Brain microvascular endothelial cell (primary cell): ENCODE results near the gene CHMP1B.

Experiments used
- DNase-seq: peaks from one replicate; pipeline ENCODE4 v3.0.0-alpha.2; 2020
- H3K27ac ChIP-seq: fragments of 250-450 bp; sonication (Bioruptor Pico); 2 replicates; pipeline ENCODE4 v1.5.1; 2020; ENCODE audit warnings: mild to moderate bottlenecking, moderate library complexity
- H3K27me3 ChIP-seq: fragments of 250-450 bp; sonication (Bioruptor Pico); replicated peaks from 2 replicates; pipeline ENCODE4 v1.5.1; 2020; ENCODE audit warnings: mild to moderate bottlenecking
- H3K36me3 ChIP-seq: fragments of 250-450 bp; sonication (Bioruptor Pico); replicated peaks from 2 replicates; pipeline ENCODE4 v1.5.1; 2020; ENCODE audit warnings: mild to moderate bottlenecking
- H3K4me3 ChIP-seq: 2 replicates; pipeline ENCODE4 v1.5.1; 2011; ENCODE audit warnings: low read depth, mild to moderate bottlenecking, control low read depth, low read length, moderate library complexity
- CTCF ChIP-seq: IDR thresholded peaks from 2 replicates; pipeline ENCODE4 v1.5.1; 2011; ENCODE audit warnings: low read depth, mild to moderate bottlenecking, moderate library complexity, low read length, control low read depth, inconsistent platforms; ENCODE audit errors: missing control alignments
- in situ Hi-C: cut with HindIII; loops from 2 replicates; pipeline ENCODE4 v1.10.0; 2017; ENCODE audit warnings: low sequenced_read_pairs, low pct_ligation_motif_present

The CHMP1B gene

DNA sequence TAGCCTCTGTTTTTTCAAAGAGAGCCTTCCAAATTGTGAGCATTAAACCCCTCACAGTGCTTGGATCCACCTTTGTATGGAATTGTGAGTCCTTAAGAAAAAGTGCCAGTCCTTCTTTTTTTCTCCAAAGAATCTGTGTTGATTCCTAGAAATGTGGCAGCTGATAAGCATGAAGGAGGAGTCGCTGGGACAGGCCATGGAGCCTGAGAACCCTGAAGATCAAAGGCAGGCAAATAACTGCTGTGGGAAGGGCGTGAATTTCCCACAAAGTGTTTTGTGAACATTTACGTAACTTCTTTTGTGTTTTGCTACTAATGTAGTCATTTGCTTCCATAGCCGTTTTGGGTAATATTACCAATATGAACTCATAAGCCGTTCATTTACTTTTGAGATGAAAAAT lies 27.7 kb upstream of the CHMP1B start:
- in situ Hi-C loops, result no loop called here

DNA sequence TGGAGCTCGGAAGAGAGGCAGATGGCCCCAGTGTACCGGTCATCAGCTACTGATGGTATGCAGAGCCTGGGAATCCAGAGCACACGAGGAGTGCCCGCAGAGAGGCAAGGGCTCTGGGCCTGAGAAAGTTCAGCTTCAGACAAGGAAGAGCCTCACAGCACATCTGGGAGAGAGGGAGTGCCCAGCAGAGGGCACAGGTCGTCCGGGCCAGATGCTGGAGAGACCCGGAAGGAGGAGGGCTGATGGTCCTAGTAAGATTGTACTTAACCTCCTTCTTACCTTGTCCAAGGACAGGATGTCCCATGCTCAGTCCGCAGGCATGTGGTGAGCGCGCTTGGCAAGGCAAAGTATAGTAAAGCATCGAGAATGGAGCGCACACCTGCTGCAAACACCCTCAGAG lies 24.4 kb upstream of the CHMP1B start:
- no peaks in the 10 kb centered on the region for H3K27me3 ChIP-seq
- in situ Hi-C loops, result no loop called here
- H3K27ac ChIP-seq, result no peak overlapping the region
- no peak for DNase-seq
- H3K4me3 ChIP-seq, result no peak overlapping the region
- no peak for TF ChIP-seq CTCF
- no peaks in the 10 kb centered on the region for H3K36me3 ChIP-seq

More for the DNA sequence above, 27.7 kb upstream of the CHMP1B start:
- Histone ChIP-seq H3K27ac (no peak overlapping the region), H3K27me3 (no peaks in the 10 kb centered on the region), H3K4me3 (no peak overlapping the region), H3K36me3 (no peaks in the 10 kb centered on the region)
- no peak for TF ChIP-seq CTCF
- DNase-seq, result no peak

GRCh38 chr18:11828786-11829432 lies 22.3 kb upstream of the CHMP1B start:
- Histone ChIP-seq H3K36me3 (no peaks in the 10 kb centered on the region), H3K4me3 (no peak overlapping the region), H3K27me3 (no peaks in the 10 kb centered on the region), H3K27ac (no peak overlapping the region)
- TF ChIP-seq CTCF, result no peak
- in situ Hi-C loops, result no loop called here
- DNase-seq, result no peak

DNA sequence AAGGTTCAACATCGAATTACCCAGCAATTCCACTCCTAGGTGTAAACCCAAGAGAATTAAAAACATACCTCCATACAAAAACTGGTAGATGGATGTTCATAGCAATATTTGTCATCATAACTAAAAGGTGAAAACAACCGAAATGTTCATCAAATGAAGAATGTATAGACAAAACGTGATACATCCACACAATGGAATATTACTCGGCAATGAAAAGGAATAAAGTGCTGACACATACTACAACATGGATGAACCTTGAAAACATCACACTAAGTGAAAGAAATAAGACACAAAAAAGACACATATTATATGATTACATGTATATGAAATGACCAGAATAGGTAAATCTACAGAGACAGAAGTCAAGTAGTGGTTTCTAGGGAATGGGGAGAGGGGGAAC lies 20.6 kb upstream of the CHMP1B start:
- no peak for TF ChIP-seq CTCF
- no peak for DNase-seq
- H3K4me3 ChIP-seq, result no peak overlapping the region
- no peak overlapping the region for H3K27ac ChIP-seq
- H3K36me3 ChIP-seq, result no peaks in the 10 kb centered on the region
- no peaks in the 10 kb centered on the region for H3K27me3 ChIP-seq
- in situ Hi-C loops, result no loop called here

GRCh38 chr18:11831921-11832320 lies 19.3 kb upstream of the CHMP1B start:
- TF ChIP-seq CTCF, result no peak
- H3K4me3 ChIP-seq, result no peak overlapping the region
- no peaks in the 10 kb centered on the region for H3K27me3 ChIP-seq
- no peaks in the 10 kb centered on the region for H3K36me3 ChIP-seq
- DNase-seq, result no peak
- in situ Hi-C loops, result no loop called here
- H3K27ac ChIP-seq, result no peak overlapping the region

DNA sequence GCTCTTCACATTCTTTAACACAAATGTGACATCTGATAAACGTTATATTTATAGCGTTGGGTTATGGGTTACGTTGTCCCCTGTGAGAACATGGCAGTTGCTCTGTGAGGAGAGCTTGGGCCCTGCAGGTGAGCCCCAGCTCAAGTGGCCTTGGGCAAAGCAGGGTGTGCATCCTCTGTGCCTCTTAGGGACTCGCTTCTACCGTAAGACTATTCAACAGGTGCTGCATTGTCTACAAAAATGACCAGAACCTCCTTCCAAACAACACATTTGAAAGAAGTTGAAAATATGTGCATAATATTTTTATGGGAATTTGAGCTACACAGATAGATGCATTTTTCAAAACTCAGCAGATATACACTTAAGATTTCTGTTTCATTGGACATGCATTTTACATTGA lies 16.4 kb upstream of the CHMP1B start:
- no peak for TF ChIP-seq CTCF
- DNase-seq, result no peak

More for the DNA sequence above, 16.4 kb upstream of the CHMP1B start:
- no peaks in the 10 kb centered on the region for H3K36me3 ChIP-seq
- no peak overlapping the region for H3K4me3 ChIP-seq
- H3K27ac ChIP-seq, result no peak overlapping the region
- in situ Hi-C loops, result no loop called here
- H3K27me3 ChIP-seq, result no peaks in the 10 kb centered on the region
